Activated CD4-positive, CD25-positive, alpha-beta regulatory T cell treated with anti-CD3 and anti-CD28 coated beads, Interleukin-2, amount 50 U/mL, for 24 hours (primary cell): ENCODE data around the gene VPS4A.
"Not testable (repeated sequence)": the region's sequence is repeated elsewhere in the genome, so short reads cannot be mapped to it uniquely, and the experiment has no call there.

Source experiments
- ATAC-seq, 2 donors: fragments of 150-1000 bp; cut with Tn5 transposase; one replicate each; pipeline ENCODE4 v1.10.0; 2021; ENCODE audit warnings: mild to moderate bottlenecking in 1 of 2, moderate library complexity in 1 of 2

The VPS4A gene

GRCh38 chr16:69328854-69329316 lies 17.7 kb downstream of the VPS4A start:
- no peak for ATAC-seq

GRCh38 chr16:69329369-69330285 lies 18.5 kb downstream of the VPS4A start:
- peak; percentile 50 to 51 for ATAC-seq

GRCh38 chr16:69330286-69331109 lies 19.3 kb downstream of the VPS4A start, which contains the start of gene PDF:
Gene PDF, minus strand, starts transcription at chr16:69330588. Its CDS starts 18 bp downstream, at chr16:69330570.
- ATAC-seq: peak; percentile 97 to 98

- no peak for ATAC-seq
Measured at GRCh38 chr16:69334696-69335095, 23.5 kb downstream of the VPS4A start.

GRCh38 chr16:69338557-69339288 lies 27.6 kb downstream of the VPS4A start:
- ATAC-seq: no peak

GRCh38 chr16:69339289-69340094 lies 28.3 kb downstream of the VPS4A start, which contains the start of the genes COG8 and NIP7:
Gene COG8, minus strand, starts transcription at chr16:69339564. Its CDS starts 12 bp downstream, at chr16:69339552.
Gene NIP7, plus strand, starts transcription at chr16:69339772. Its CDS starts 58 bp downstream, at chr16:69339830.
- ATAC-seq: peak; percentile 91 to 94

GRCh38 chr16:69340095-69340644 lies 29.0 kb downstream of the VPS4A start:
- ATAC-seq: no peak

GRCh38 chr16:69344171-69344570 lies 33.0 kb downstream of the VPS4A start:
- no peak for ATAC-seq

GRCh38 chr16:69345923-69346322 lies 34.8 kb downstream of the VPS4A start:
- peak; percentile 29 to 46 for ATAC-seq

- peak in 1 of 2 donors; percentile 19 for ATAC-seq
Measured at GRCh38 chr16:69346683-69347082, 35.5 kb downstream of the VPS4A start.

GRCh38 chr16:69348222-69348621 lies 37.1 kb downstream of the VPS4A start:
- no peak for ATAC-seq

GRCh38 chr16:69349536-69349935 lies 38.4 kb downstream of the VPS4A start:
- ATAC-seq: no peak

- ATAC-seq: no peak
Measured at GRCh38 chr16:69350536-69351133, 39.5 kb downstream of the VPS4A start.

GRCh38 chr16:69351309-69352027 lies 40.3 kb downstream of the VPS4A start, which contains the start of gene TMED6:
Gene TMED6, minus strand, starts transcription at chr16:69351786. Its CDS starts 33 bp downstream, at chr16:69351753.
- no peak for ATAC-seq

GRCh38 chr16:69360070-69360469 lies 48.9 kb downstream of the VPS4A start:
- not testable (repeated sequence) for ATAC-seq

- ATAC-seq: no peak
Measured at GRCh38 chr16:69363281-69363717, 52.1 kb downstream of the VPS4A start.

GRCh38 chr16:69364088-69364487 lies 52.9 kb downstream of the VPS4A start:
- ATAC-seq: no peak

- ATAC-seq: no peak
Measured at GRCh38 chr16:69365901-69366300, 54.8 kb downstream of the VPS4A start.

GRCh38 chr16:69366431-69366830 lies 55.3 kb downstream of the VPS4A start:
- ATAC-seq: no peak

GRCh38 chr16:69367980-69368379 lies 56.8 kb downstream of the VPS4A start:
- ATAC-seq: no peak
